WTC11 (cell line): ENCODE measurements around the gene ARHGAP4. TPM values are rescaled to one million over a fixed set of nuclear protein-coding genes. Genes with fewer than 3 reads are reported as not detected.

Experiments
- ATAC-seq: fragments of 200-7000 bp; cut with Tn5 transposase; 2 replicates; pipeline ENCODE4 v1.10.0; 2021; ENCODE audit warnings: mild to moderate bottlenecking, moderate library complexity
- CTCF ChIA-PET: fragments of 300-600 bp; sonication (Branson Sonifier 250); formaldehyde crosslinking; loops from one replicate; lab custom pipeline; 2021; ENCODE audit warnings: antibody characterized with exemption; lab: Charles Lee
- POLR2A ChIA-PET: fragments of 350-600 bp; sonication (Branson Sonifier 250); formaldehyde crosslinking; loops from one replicate; lab custom pipeline; 2021; ENCODE audit warnings: antibody characterized with exemption; lab: Charles Lee
- DNase-seq: peaks from one replicate; pipeline ENCODE4 v3.0.0; 2021; ENCODE audit warnings: low spot score
- H3K27ac Mint-ChIP-seq: 2 replicates; pipeline ENCODE4 v1.8.0; 2021; ENCODE audit warnings: mixed read lengths
- H3K27me3 Mint-ChIP-seq: 2 replicates; pipeline ENCODE4 v1.8.0; 2021; ENCODE audit warnings: low read depth, mild to moderate bottlenecking, moderate library complexity, mixed read lengths
- H3K36me3 Mint-ChIP-seq: 2 replicates; pipeline ENCODE4 v1.8.0; 2021; ENCODE audit warnings: mixed read lengths
- H3K4me1 Mint-ChIP-seq: 2 replicates; pipeline ENCODE4 v1.8.0; 2022; ENCODE audit warnings: mixed read lengths
- H3K4me3 Mint-ChIP-seq: 2 replicates; pipeline ENCODE4 v1.8.0; 2021; ENCODE audit warnings: mild to moderate bottlenecking, moderate library complexity, mixed read lengths
- H3K9me3 Mint-ChIP-seq: 2 replicates; pipeline ENCODE4 v1.8.0; 2021; ENCODE audit warnings: mixed read lengths
- E2F4 ChIP-seq: sonication (generic); formaldehyde crosslinking; IDR thresholded peaks from 2 replicates; pipeline ENCODE4 v1.8.1; 2022; ENCODE audit warnings: low read depth, mild to moderate bottlenecking, moderate library complexity, missing genetic modification reagents, borderline replicate concordance
- E2F5 ChIP-seq: sonication (generic); formaldehyde crosslinking; IDR thresholded peaks from 2 replicates; pipeline ENCODE4 v1.8.1; 2022; ENCODE audit warnings: mild to moderate bottlenecking, moderate library complexity, missing genetic modification reagents
- FOXJ3 ChIP-seq: sonication (generic); formaldehyde crosslinking; IDR thresholded peaks from 2 replicates; pipeline ENCODE4 v1.9.0; 2021; ENCODE audit warnings: missing genetic modification reagents, mild to moderate bottlenecking, borderline replicate concordance
- IRF2 ChIP-seq: sonication (generic); formaldehyde crosslinking; IDR thresholded peaks from 2 replicates; pipeline ENCODE4 v1.8.0; 2022; ENCODE audit warnings: low read depth, missing genetic modification reagents, borderline replicate concordance
- JAZF1 ChIP-seq: fragments of 250-450 bp; sonication (Bioruptor Pico); IDR thresholded peaks from 2 replicates; pipeline ENCODE4 v1.9.0; 2021; ENCODE audit warnings: moderate library complexity, mild to moderate bottlenecking, inconsistent platforms
- MXD4 ChIP-seq: fragments of 250-450 bp; sonication (Bioruptor Pico); IDR thresholded peaks from 2 replicates; pipeline ENCODE4 v1.8.0; 2021; ENCODE audit warnings: mild to moderate bottlenecking, moderate library complexity, borderline replicate concordance
- MYBL2 ChIP-seq: sonication (generic); formaldehyde crosslinking; IDR thresholded peaks from 2 replicates; pipeline ENCODE4 v1.8.1; 2023; ENCODE audit warnings: mild to moderate bottlenecking, moderate library complexity, missing genetic modification reagents
- NR3C1 ChIP-seq: sonication (generic); formaldehyde crosslinking; conservative IDR thresholded peaks from 2 replicates; pipeline ENCODE4 v1.8.1; 2023; ENCODE audit warnings: low read depth, mild to moderate bottlenecking, missing genetic modification reagents
- OVOL2 ChIP-seq: fragments of 250-450 bp; sonication (Bioruptor Pico); IDR thresholded peaks from 2 replicates; pipeline ENCODE4 v1.9.0; 2021; ENCODE audit warnings: mild to moderate bottlenecking, borderline replicate concordance
- RELA ChIP-seq: sonication (generic); formaldehyde crosslinking; IDR thresholded peaks from 2 replicates; pipeline ENCODE4 v1.8.1; 2022; ENCODE audit warnings: missing genetic modification reagents, mild to moderate bottlenecking, borderline replicate concordance
- RORB ChIP-seq: fragments of 250-450 bp; sonication (Bioruptor Pico); IDR thresholded peaks from 2 replicates; pipeline ENCODE4 v1.9.0; 2021; ENCODE audit warnings: mild to moderate bottlenecking
- SMAD3 ChIP-seq: sonication (generic); formaldehyde crosslinking; IDR thresholded peaks from 2 replicates; pipeline ENCODE4 v1.8.0; 2022; ENCODE audit warnings: missing genetic modification reagents, mild to moderate bottlenecking, borderline replicate concordance
- TEAD4 ChIP-seq: sonication (generic); formaldehyde crosslinking; IDR thresholded peaks from 2 replicates; pipeline ENCODE4 v1.8.0; 2022; ENCODE audit warnings: mild to moderate bottlenecking, missing genetic modification reagents
- TP53 ChIP-seq: sonication (generic); formaldehyde crosslinking; IDR thresholded peaks from 2 replicates; pipeline ENCODE4 v1.8.1; 2023; ENCODE audit warnings: mild to moderate bottlenecking, missing genetic modification reagents
- USF1 ChIP-seq: sonication (generic); formaldehyde crosslinking; IDR thresholded peaks from 2 replicates; pipeline ENCODE4 v1.8.0; 2022; ENCODE audit warnings: mild to moderate bottlenecking, missing genetic modification reagents
- USF2 ChIP-seq: sonication (generic); formaldehyde crosslinking; IDR thresholded peaks from 2 replicates; pipeline ENCODE4 v1.8.1; 2023; ENCODE audit warnings: mild to moderate bottlenecking, missing genetic modification reagents, moderate library complexity
- ZBTB43 ChIP-seq: sonication (generic); formaldehyde crosslinking; IDR thresholded peaks from 2 replicates; pipeline ENCODE4 v1.8.1; 2023; ENCODE audit warnings: mild to moderate bottlenecking, missing genetic modification reagents
- ZNF317 ChIP-seq: sonication (generic); formaldehyde crosslinking; IDR thresholded peaks from 2 replicates; pipeline ENCODE4 v1.8.1; 2023; ENCODE audit warnings: low read depth, mild to moderate bottlenecking, moderate library complexity, missing genetic modification reagents, borderline replicate concordance
- ZNF396 ChIP-seq: fragments of 250-450 bp; sonication (Bioruptor Pico); IDR thresholded peaks from 2 replicates; pipeline ENCODE4 v1.8.0; 2021; ENCODE audit warnings: mild to moderate bottlenecking, moderate library complexity, borderline replicate concordance
- ZNF423 ChIP-seq: fragments of 250-450 bp; sonication (Bioruptor Pico); IDR thresholded peaks from 2 replicates; pipeline ENCODE4 v2.1.2; 2022; ENCODE audit warnings: mild to moderate bottlenecking, moderate library complexity
- ZNF671 ChIP-seq: fragments of 250-450 bp; sonication (Bioruptor Pico); IDR thresholded peaks from 2 replicates; pipeline ENCODE4 v1.8.0; 2021; ENCODE audit warnings: mild to moderate bottlenecking
- total RNA-seq: library from RNA; stranded (reverse); gene quantifications from 3 replicates; pipeline ENCODE4 v1.2.3, GENCODE V29; 2021

The ARHGAP4 gene
- total RNA-seq, 1 experiment from 2014 or later = 52.1 TPM

- Mint-ChIP-seq H3K9me3 (no peaks in the 10 kb centered on the region), H3K4me1 (peaks cover 9% of the 10 kb centered on the region), H3K27me3 (no peaks in the 10 kb centered on the region; the same call in 1 of the 2 replicates), H3K36me3 (no peaks in the 10 kb centered on the region), H3K27ac (no peak overlapping the region), H3K4me3 (no peak overlapping the region)
- CTCF ChIA-PET = interaction anchor here (1.1 kb wide), 1 partner anchor 86 kb away, joined by 4 read pairs; no protein-coding TSS in a partner anchor
- POLR2A ChIA-PET = no interaction called here
- no peak for DNase-seq
- no peak for ATAC-seq
- TF ChIP-seq ZNF396 (no peak), SMAD3 (no peak), FOXJ3 (CRISPR knock-in tag) (no peak), ZBTB43 (CRISPR knock-in tag) (no peak), TP53 (no peak), ZNF423 (no peak), E2F4 (CRISPR knock-in tag) (no peak), MYBL2 (CRISPR knock-in tag) (no peak), RELA (no peak), IRF2 (CRISPR knock-in tag) (no peak), JAZF1 (CRISPR knock-in tag) (no peak), OVOL2 (CRISPR knock-in tag) (no peak), ZNF317 (CRISPR knock-in tag) (no peak), ZNF671 (CRISPR knock-in tag) (no peak), RORB (CRISPR knock-in tag) (no peak), E2F5 (CRISPR knock-in tag) (no peak), TEAD4 (CRISPR knock-in tag) (no peak), USF2 (CRISPR knock-in tag) (no peak), MXD4 (no peak)
These were observed 18.6 kb downstream of the ARHGAP4 start for GRCh38 chrX:153907456-153907855.

GRCh38 chrX:153906126-153906917 lies 19.7 kb downstream of the ARHGAP4 start:
- ChIA-PET CTCF (interaction anchor here (0.6 to 1.7 kb wide), 3 partner anchors 41 to 99 kb away, joined by 4 to 6 read pairs (median 4); no protein-coding TSS in a partner anchor), POLR2A (no interaction called here)
- Mint-ChIP-seq H3K27ac (no peak overlapping the region), H3K27me3 (no peaks in the 10 kb centered on the region; the same call in 1 of the 2 replicates), H3K4me3 (no peak overlapping the region), H3K9me3 (no peaks in the 10 kb centered on the region), H3K4me1 (peaks cover 17% of the 10 kb centered on the region), H3K36me3 (no peaks in the 10 kb centered on the region)
- TF ChIP-seq OVOL2 (CRISPR knock-in tag) (no peak), E2F4 (CRISPR knock-in tag) (no peak), USF1 (CRISPR knock-in tag) (no peak), FOXJ3 (CRISPR knock-in tag) (no peak), NR3C1 (CRISPR knock-in tag) (no peak)
- no peak for DNase-seq
- ATAC-seq = no peak
